Nephron progenitor cell (in vitro differentiated cells): Measurements from ENCODE around the gene GBF1.

Experiments
- DNase-seq: peaks from one replicate; pipeline ENCODE4 v3.0.0; 2021
- H3K27ac Mint-ChIP-seq: 2 replicates; pipeline ENCODE4 v1.8.0; 2021; ENCODE audit warnings: mild to moderate bottlenecking, moderate library complexity, mixed read lengths
- H3K27me3 Mint-ChIP-seq: 2 replicates; pipeline ENCODE4 v1.8.0; 2021; ENCODE audit warnings: mild to moderate bottlenecking, low read depth, mixed read lengths; ENCODE audit not compliant: poor library complexity
- H3K36me3 Mint-ChIP-seq: 2 replicates; pipeline ENCODE4 v1.8.0; 2021; ENCODE audit warnings: low read depth, mixed read lengths
- H3K4me1 Mint-ChIP-seq: 2 replicates; pipeline ENCODE4 v1.8.0; 2021; ENCODE audit warnings: mixed read lengths
- H3K4me3 Mint-ChIP-seq: 2 replicates; pipeline ENCODE4 v1.8.0; 2021; ENCODE audit warnings: mild to moderate bottlenecking, moderate library complexity, mixed read lengths
- H3K9me3 Mint-ChIP-seq: 2 replicates; pipeline ENCODE4 v1.8.0; 2021; ENCODE audit warnings: mild to moderate bottlenecking, moderate library complexity, mixed read lengths
- TF ChIP-seq, protein P1 (sequence below): fragments of 200-600 bp; sonication (generic); IDR thresholded peaks from 2 replicates; pipeline ENCODE4 v1.5.0; 2021; ENCODE audit warnings: antibody characterized with exemption

GBF1 gene

DNA sequence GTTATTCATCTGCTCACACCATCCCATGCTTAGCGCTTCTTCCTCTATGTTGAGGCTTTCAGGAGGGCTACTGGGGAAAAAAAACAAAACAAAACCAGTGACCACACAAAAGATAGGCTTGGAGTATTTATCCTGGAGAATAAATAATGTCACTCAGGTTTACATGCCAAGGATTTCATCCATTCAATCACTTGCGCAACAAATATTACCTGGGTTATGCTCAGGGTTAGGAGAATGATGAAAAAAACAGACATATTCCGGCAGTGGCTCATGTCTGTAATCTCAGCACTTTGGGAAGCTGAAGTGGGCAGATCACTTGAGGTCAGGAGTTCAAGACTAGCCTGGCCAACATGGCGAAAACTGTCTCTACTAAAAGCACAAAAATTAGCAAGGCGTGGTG is 22.5 kb upstream of the GBF1 start:
- Mint-ChIP-seq H3K4me1 (peaks cover 13% of the 10 kb centered on the region), H3K36me3 (no peaks in the 10 kb centered on the region), H3K27ac (no peak overlapping the region), H3K4me3 (no peak overlapping the region), H3K9me3 (no peaks in the 10 kb centered on the region), H3K27me3 (peaks cover 78% of the 10 kb centered on the region)
- TF ChIP-seq, protein P1, sequence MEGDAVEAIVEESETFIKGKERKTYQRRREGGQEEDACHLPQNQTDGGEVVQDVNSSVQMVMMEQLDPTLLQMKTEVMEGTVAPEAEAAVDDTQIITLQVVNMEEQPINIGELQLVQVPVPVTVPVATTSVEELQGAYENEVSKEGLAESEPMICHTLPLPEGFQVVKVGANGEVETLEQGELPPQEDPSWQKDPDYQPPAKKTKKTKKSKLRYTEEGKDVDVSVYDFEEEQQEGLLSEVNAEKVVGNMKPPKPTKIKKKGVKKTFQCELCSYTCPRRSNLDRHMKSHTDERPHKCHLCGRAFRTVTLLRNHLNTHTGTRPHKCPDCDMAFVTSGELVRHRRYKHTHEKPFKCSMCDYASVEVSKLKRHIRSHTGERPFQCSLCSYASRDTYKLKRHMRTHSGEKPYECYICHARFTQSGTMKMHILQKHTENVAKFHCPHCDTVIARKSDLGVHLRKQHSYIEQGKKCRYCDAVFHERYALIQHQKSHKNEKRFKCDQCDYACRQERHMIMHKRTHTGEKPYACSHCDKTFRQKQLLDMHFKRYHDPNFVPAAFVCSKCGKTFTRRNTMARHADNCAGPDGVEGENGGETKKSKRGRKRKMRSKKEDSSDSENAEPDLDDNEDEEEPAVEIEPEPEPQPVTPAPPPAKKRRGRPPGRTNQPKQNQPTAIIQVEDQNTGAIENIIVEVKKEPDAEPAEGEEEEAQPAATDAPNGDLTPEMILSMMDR: no peak
- no peak for DNase-seq

DNA sequence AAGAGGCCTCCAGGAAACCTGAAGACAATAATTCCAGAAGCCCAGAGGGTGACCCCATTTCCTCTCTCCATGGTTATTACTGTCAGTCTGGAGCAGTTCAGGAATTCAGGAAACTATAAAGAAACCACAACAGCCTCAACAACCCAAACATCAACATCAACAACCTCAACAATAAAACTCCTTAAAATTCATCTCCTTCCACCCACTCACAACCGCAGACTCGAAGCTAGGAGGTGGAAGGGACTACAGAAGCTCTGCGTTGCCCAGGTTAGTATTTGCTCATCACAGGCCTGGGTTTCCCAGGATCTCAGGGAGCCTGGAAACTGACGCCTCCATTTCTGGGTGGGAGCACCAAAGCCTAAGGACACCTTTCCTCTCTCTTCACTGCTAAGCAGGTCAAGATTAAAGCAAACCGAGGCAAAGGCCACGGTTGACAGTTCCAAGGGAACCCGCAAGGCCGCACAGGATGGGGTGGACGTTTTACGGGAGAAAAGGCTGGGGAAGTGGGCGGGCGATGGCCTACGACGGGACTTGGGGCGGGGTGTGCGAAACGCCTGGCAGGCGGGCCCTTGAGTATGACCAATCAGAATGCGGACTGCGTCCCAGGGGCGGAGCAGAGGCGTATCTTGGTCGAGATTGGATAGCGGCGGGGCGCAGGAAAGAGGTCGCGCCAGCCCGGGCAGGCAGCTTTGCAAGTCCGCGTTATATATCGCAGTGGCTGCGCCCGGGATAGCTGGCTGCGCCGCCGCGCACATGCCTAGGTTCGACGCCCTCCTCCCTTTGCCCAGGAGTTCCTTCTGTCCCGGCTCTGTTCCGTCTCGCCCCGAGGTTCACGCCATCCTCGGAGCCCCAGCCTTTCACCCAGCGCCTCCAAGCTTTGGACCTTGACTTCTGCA is 19.4 kb upstream of the GBF1 start, which contains the start of gene ELOVL3:
ELOVL3 (plus strand) TSS at position 654 of the 896 bp plus-strand sequence. CDS start 250 bp downstream, outside the sequence.
- Mint-ChIP-seq H3K4me3 (peak within 1 kb of the TSS; percentile 77), H3K9me3 (no peaks in the 10 kb centered on the region), H3K27ac (no peak within 1 kb of the TSS), H3K27me3 (peaks cover 93% of the 10 kb centered on the region), H3K4me1 (peaks cover 18% of the 10 kb centered on the region), H3K36me3 (no peaks in the 10 kb centered on the region)
- peak; percentile 93 for DNase-seq
- TF ChIP-seq, protein P1: no peak

DNA sequence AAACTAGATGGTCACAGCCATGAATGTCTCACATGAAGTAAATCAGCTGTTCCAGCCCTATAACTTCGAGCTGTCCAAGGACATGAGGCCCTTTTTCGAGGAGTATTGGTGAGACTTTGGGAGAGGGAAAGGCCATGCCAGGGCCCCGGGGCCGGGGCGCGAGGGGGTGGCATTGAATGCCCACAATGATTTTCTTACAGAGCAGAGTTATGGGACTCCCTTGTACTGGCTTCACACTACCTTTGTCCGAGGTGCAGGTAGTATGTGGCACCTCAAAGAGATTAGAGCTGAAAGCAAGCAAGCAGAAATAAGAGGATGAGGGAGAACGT is 18.8 kb upstream of the GBF1 start:
- H3K27me3 Mint-ChIP-seq: peaks cover 93% of the 10 kb centered on the region

DNA sequence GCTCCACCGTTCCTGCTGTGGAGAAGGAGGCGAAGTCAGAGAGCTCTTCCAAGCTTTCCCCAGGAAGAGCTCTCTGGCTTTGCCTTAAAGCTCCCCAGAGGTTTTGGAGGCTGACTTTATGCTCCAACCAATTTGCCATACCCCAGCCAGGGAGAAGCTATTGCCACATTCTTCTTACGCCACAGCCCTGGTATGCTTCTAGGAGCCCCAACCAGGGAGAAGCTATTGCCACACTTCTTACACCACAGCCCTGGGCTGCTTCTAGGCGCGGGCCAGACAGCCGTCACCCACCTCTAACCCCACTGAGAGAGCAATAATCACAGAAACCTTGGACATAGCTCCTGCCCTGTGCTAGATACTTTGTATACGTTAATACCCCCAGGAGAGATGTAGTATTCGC is 18.3 kb upstream of the GBF1 start:
- no peaks in the 10 kb centered on the region for H3K9me3 Mint-ChIP-seq
- no peak overlapping the region for H3K27ac Mint-ChIP-seq
- H3K4me3 Mint-ChIP-seq: no peak overlapping the region
- peaks cover 94% of the 10 kb centered on the region for H3K27me3 Mint-ChIP-seq
- no peak for DNase-seq
- no peaks in the 10 kb centered on the region for H3K36me3 Mint-ChIP-seq
- TF ChIP-seq, protein P1: no peak
- peaks cover 18% of the 10 kb centered on the region for H3K4me1 Mint-ChIP-seq

More for the DNA sequence above, 18.8 kb upstream of the GBF1 start:
- Mint-ChIP-seq H3K36me3 (no peaks in the 10 kb centered on the region), H3K4me1 (peaks cover 18% of the 10 kb centered on the region), H3K9me3 (no peaks in the 10 kb centered on the region), H3K4me3 (peak overlapping the region; percentile 66), H3K27ac (no peak overlapping the region)
- TF ChIP-seq, protein P1: no peak
- DNase-seq: no peak

DNA sequence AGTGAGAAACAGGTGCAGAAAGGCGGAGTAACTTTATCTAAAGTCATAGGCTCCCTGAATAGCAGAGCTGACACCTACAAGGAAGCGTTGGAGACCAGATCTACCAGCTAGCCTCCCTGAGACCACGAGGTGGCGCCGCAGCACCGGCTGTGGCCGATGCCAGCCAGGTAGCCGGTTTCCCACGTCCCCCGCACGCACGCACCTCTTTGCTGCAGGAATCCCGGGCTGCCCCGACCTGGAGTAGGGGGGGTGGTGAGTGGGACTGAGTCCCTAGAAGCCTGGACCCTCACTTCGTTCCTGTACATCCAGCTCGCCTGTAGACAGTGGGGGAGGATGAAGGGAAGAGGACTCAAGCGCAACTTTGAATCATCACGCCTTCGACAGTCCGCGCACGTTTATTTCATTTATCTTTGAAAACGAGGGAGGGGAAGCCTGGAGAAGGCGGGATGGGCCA is 15.5 kb upstream of the GBF1 start:
- peaks cover 98% of the 10 kb centered on the region for H3K27me3 Mint-ChIP-seq
- H3K4me3 Mint-ChIP-seq: peak overlapping the region; percentile 77
- H3K9me3 Mint-ChIP-seq: no peaks in the 10 kb centered on the region
- TF ChIP-seq, protein P1: peak; percentile 90
- peaks cover 30% of the 10 kb centered on the region for H3K4me1 Mint-ChIP-seq
- H3K36me3 Mint-ChIP-seq: no peaks in the 10 kb centered on the region
- DNase-seq: peak; percentile 89
- no peak overlapping the region for H3K27ac Mint-ChIP-seq
